Chondrocyte (in vitro differentiated cells): ENCODE measurements around the gene MSH5. TPM values are rescaled to one million over a fixed set of nuclear protein-coding genes. Genes with fewer than 3 reads are reported as not detected.
A peak's percentile ranks its signal among the peaks of the same experiment; 100 is the strongest.

Experiments
- DNase-seq: peaks from one replicate; pipeline ENCODE4 v3.0.0; 2021; ENCODE audit warnings: mixed read lengths, low spot score
- H3K27ac Mint-ChIP-seq: one replicate; pipeline ENCODE4 v1.8.0; 2021; ENCODE audit warnings: mild to moderate bottlenecking, moderate library complexity, mixed read lengths; ENCODE audit not compliant: unreplicated experiment
- H3K27me3 Mint-ChIP-seq: 2 replicates; pipeline ENCODE4 v1.8.0; 2021; ENCODE audit warnings: low read depth, mixed read lengths
- H3K36me3 Mint-ChIP-seq: 2 replicates; pipeline ENCODE4 v1.8.0; 2021; ENCODE audit warnings: low read depth, mixed read lengths
- H3K4me1 Mint-ChIP-seq: 2 replicates; pipeline ENCODE4 v1.8.0; 2021; ENCODE audit warnings: low read depth, mild to moderate bottlenecking, mixed read lengths
- H3K4me3 Mint-ChIP-seq: one replicate; pipeline ENCODE4 v1.8.0; 2021; ENCODE audit warnings: mild to moderate bottlenecking, moderate library complexity, mixed read lengths; ENCODE audit not compliant: unreplicated experiment
- H3K9me3 Mint-ChIP-seq: 2 replicates; pipeline ENCODE4 v1.8.0; 2021; ENCODE audit warnings: low read depth, mixed read lengths
- total RNA-seq: library from RNA; stranded (reverse); gene quantifications from 3 replicates; pipeline ENCODE4 v1.2.1, GENCODE V29; 2021
- TF ChIP-seq, protein P1 (sequence below): fragments of 200-600 bp; sonication (generic); IDR thresholded peaks from 2 replicates; pipeline ENCODE4 v1.5.0; 2021; ENCODE audit warnings: antibody characterized with exemption, mild to moderate bottlenecking, moderate library complexity

MSH5 gene
- total RNA-seq, 1 donor from 2014 or later = 9.4 TPM

- no peak overlapping the region for H3K27ac Mint-ChIP-seq
- no peaks in the 10 kb centered on the region for H3K9me3 Mint-ChIP-seq
- H3K4me1 Mint-ChIP-seq = peaks cover 27% of the 10 kb centered on the region
- TF ChIP-seq, protein P1, sequence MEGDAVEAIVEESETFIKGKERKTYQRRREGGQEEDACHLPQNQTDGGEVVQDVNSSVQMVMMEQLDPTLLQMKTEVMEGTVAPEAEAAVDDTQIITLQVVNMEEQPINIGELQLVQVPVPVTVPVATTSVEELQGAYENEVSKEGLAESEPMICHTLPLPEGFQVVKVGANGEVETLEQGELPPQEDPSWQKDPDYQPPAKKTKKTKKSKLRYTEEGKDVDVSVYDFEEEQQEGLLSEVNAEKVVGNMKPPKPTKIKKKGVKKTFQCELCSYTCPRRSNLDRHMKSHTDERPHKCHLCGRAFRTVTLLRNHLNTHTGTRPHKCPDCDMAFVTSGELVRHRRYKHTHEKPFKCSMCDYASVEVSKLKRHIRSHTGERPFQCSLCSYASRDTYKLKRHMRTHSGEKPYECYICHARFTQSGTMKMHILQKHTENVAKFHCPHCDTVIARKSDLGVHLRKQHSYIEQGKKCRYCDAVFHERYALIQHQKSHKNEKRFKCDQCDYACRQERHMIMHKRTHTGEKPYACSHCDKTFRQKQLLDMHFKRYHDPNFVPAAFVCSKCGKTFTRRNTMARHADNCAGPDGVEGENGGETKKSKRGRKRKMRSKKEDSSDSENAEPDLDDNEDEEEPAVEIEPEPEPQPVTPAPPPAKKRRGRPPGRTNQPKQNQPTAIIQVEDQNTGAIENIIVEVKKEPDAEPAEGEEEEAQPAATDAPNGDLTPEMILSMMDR = no peak
- H3K36me3 Mint-ChIP-seq = peaks cover 2% of the 10 kb centered on the region
- H3K27me3 Mint-ChIP-seq = no peaks in the 10 kb centered on the region
- no peak overlapping the region for H3K4me3 Mint-ChIP-seq
- DNase-seq = no peak
Observed at GRCh38 chr6:31742894-31743293, 3.1 kb downstream of the MSH5 start.

GRCh38 chr6:31744422-31744821 lies 4.6 kb downstream of the MSH5 start:
- no peaks in the 10 kb centered on the region for H3K27me3 Mint-ChIP-seq
- H3K9me3 Mint-ChIP-seq = no peaks in the 10 kb centered on the region
- H3K4me1 Mint-ChIP-seq = peaks cover 14% of the 10 kb centered on the region
- no peak for DNase-seq
- H3K4me3 Mint-ChIP-seq = no peak overlapping the region
- H3K36me3 Mint-ChIP-seq = peaks cover 2% of the 10 kb centered on the region
- TF ChIP-seq, protein P1 = no peak
- H3K27ac Mint-ChIP-seq = no peak overlapping the region

DNA sequence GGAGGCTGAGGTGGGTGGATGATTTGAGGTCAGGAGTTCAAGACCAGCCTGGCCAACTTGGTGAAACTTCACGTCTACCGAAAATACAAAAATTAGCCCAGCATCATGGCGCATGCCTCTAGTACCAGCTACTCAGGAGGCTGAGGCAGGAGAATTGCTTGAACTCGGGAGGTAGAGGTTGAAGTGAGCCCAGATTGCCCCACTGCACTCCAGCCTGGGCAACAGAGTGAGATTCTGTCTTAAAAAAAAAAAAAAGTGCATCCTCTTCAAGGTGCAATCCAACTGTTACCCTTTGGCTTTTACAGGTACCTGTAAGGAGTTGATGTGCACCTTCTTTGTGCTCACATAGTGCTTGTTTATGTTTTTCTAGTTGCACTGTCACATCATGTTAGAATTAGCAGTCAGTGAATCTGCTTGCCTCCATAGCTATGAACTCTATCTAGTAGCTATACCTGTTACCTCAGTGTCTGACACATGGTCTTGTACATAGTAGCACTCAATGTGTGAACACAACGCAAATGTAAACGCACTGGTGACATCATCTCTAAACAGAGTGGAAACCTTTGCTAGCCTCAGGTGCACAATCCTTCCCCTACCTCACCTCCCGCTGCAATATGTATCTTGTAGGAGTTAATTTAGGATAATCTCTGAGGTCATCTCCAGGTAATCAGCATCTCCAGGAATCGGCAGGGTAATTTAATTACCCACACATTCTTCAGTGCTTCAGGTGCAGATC lies 9.7 kb downstream of the MSH5 start:
- no peak for DNase-seq
- Mint-ChIP-seq H3K4me3 (no peak overlapping the region), H3K36me3 (peaks cover 2% of the 10 kb centered on the region), H3K27ac (no peak overlapping the region), H3K27me3 (no peaks in the 10 kb centered on the region), H3K9me3 (no peaks in the 10 kb centered on the region), H3K4me1 (peaks cover 14% of the 10 kb centered on the region)
- TF ChIP-seq, protein P1 = no peak

DNA sequence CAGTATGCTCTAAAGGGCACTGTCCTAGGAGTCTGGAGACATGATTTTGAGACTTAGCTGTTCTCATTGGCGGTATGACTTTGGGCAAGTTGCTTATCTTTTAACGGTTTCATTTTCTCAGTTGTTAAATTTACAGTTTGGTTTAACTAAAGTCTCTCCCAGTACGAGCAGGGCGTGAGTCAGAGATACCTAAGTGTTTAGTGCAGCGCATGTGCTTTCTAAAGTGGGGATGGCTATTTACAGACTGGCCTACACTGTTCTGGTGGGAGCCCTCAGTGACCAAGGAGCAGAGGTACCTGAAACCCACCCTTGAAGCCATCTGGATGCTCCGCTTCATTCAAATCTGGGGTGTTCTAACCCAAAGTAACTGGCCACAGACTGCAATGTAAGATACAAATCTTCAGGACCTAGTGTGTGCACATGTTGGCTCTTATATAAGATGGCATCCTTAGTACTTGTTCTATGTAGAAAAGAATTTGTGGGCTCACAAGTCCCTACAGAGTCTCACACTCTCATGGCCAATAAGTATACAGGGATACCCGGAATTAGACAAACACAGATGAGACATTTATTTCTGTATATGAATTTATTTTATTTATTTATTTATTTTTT lies 10.7 kb downstream of the MSH5 start:
- no peaks in the 10 kb centered on the region for H3K36me3 Mint-ChIP-seq
- no peak overlapping the region for H3K27ac Mint-ChIP-seq
- no peak for DNase-seq
- H3K9me3 Mint-ChIP-seq = no peaks in the 10 kb centered on the region
- no peak overlapping the region for H3K4me3 Mint-ChIP-seq
- TF ChIP-seq, protein P1 = no peak
- peaks cover 14% of the 10 kb centered on the region for H3K4me1 Mint-ChIP-seq
- no peaks in the 10 kb centered on the region for H3K27me3 Mint-ChIP-seq

DNA sequence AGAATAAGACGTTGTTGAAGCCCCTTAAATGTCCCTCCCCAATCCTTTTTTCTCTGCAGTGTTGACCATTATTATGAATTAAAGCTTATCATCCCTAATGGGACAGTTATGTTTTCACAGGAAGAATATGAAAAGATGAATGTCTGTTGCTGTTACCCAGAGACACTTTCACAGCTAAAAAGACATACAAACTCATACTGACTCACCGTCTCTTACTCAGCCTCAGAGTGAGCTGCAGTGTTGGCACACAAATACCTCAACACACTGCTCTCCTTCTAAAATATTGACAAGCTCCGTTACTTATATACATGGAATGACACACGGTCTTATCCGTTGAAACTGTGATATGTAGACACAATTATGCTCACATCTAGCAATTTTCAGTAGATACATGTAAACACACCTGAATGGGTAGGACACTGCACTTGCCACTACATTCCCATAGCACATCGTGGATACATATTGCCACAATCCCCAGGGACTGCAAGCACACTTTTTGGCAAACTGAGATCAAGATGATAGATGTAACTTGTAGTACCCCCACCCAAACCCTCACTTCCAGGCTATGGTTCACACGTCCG lies 13.0 kb downstream of the MSH5 start:
- peak overlapping the region; percentile 75 for H3K27ac Mint-ChIP-seq

More for the DNA sequence above, 13.0 kb downstream of the MSH5 start:
- Mint-ChIP-seq H3K4me1 (peaks cover 10% of the 10 kb centered on the region), H3K9me3 (no peaks in the 10 kb centered on the region), H3K27me3 (no peaks in the 10 kb centered on the region), H3K36me3 (no peaks in the 10 kb centered on the region), H3K4me3 (no peak overlapping the region)
- no peak for DNase-seq
- TF ChIP-seq, protein P1 = no peak
